K562 (cell line): ENCODE data around the gene CD79A. TPM values are rescaled to one million over a fixed set of nuclear protein-coding genes. Genes with fewer than 3 reads are reported as not detected.

Source experiments
- ATAC-seq: fragments of 200-7000 bp; cut with Tn5 transposase; 3 replicates; pipeline ENCODE4 v1.9.1; 2020; ENCODE audit warnings: moderate library complexity
- BruUV-seq: library from RNA; stranded (reverse); fragments of 400-500 nt; replicated peaks from 2 replicates; lab custom pipeline; 2021; lab: Mats Ljungman, UMichigan
- CTCF ChIA-PET: fragments of 300-600 bp; formaldehyde crosslinking; extraction: SDS; loops from one replicate; lab custom pipeline; 2021; ENCODE audit warnings: low intra/inter-chr PET ratio; lab: Yijun Ruan, JAX
- POLR2A ChIA-PET: fragments of 300-600, 350-650 bp; sonication (Branson Sonifier 250); formaldehyde crosslinking; extraction: SDS; loops from one replicate; lab custom pipeline; 2021; ENCODE audit warnings: antibody characterized with exemption, inconsistent platforms; lab: Yijun Ruan, JAX
- DNase-seq, 4 experiments: peaks; one replicate each; pipeline versions ENCODE4 v3.0.0 to v3.0.0-alpha.2; 2011 to 2018; ENCODE audit warnings: low spot score in 3 of 4, mixed read lengths in 3 of 4; ENCODE audit errors: extremely low read depth in 1 of 4
- FAIRE-seq: peaks from 2 replicates; lab custom pipeline; 2011; peaks lifted over from hg19 to GRCh38; lab: Jason Lieb, UNC
- H2AFZ ChIP-seq: 2 replicates; pipeline ENCODE4 v1.6.0; 2011; ENCODE audit warnings: low read depth, low read length, control low read depth, inconsistent platforms
- H3K27ac ChIP-seq: fragments of 200-600 bp; 3 replicates; pipeline ENCODE4 v1.8.0; 2011; ENCODE audit warnings: low read depth, mild to moderate bottlenecking, control low read depth, inconsistent platforms, low read length, moderate library complexity, mixed read lengths; ENCODE audit errors: extremely low read depth
- H3K27me3 ChIP-seq, 2 experiments: fragments of 300-600 bp in 1 of 2; 2 replicates in 1 of 2; 3 replicates in 1 of 2; pipeline versions ENCODE4 v1.6.0 to v1.8.0; 2011; ENCODE audit warnings: inconsistent platforms in 2 of 2, low read length in 2 of 2, mild to moderate bottlenecking in 1 of 2, mixed read lengths in 1 of 2, moderate library complexity in 1 of 2; ENCODE audit not compliant: control insufficient read depth in 2 of 2, insufficient read depth in 2 of 2
- H3K36me3 ChIP-seq: fragments of 300-600 bp; 3 replicates; pipeline ENCODE4 v1.8.0; 2011; ENCODE audit warnings: mild to moderate bottlenecking, low read length, inconsistent platforms; ENCODE audit not compliant: control insufficient read depth, insufficient read depth
- H3K4me1 ChIP-seq, 2 experiments: fragments of 200-600 bp in 1 of 2; replicated peaks in 1 of 2; 2 replicates in 1 of 2; 3 replicates in 1 of 2; pipeline versions ENCODE4 v1.5.1 to v1.8.0; 2011; ENCODE audit warnings: inconsistent platforms in 2 of 2, low read length in 2 of 2, mild to moderate bottlenecking in 1 of 2, mixed read lengths in 1 of 2, moderate library complexity in 1 of 2; ENCODE audit not compliant: control insufficient read depth in 2 of 2, insufficient read depth in 2 of 2
- H3K4me2 ChIP-seq: 2 replicates; pipeline ENCODE4 v1.6.1; 2011; ENCODE audit warnings: low read length, control low read depth, inconsistent platforms, mixed read lengths; ENCODE audit not compliant: insufficient read depth
- H3K4me3 ChIP-seq: fragments of 200-600 bp; sonication (generic), shearing (Covaris generic); 2 replicates; pipeline ENCODE4 v1.5.1; 2016; ENCODE audit warnings: control low read depth, inconsistent platforms
- H3K79me2 ChIP-seq: fragments of 200-600 bp; 3 replicates; pipeline ENCODE4 v1.8.0; 2011; ENCODE audit warnings: low read length, inconsistent platforms; ENCODE audit not compliant: control insufficient read depth, insufficient read depth
- H3K9ac ChIP-seq, 2 experiments: 2 replicates each; pipeline versions ENCODE4 v1.6.0 to v1.6.1; 2011; ENCODE audit warnings: low read depth in 2 of 2, low read length in 2 of 2, control low read depth in 1 of 2, inconsistent platforms in 1 of 2, mild to moderate bottlenecking in 1 of 2, mixed read lengths in 1 of 2; ENCODE audit not compliant: insufficient read depth in 1 of 2
- H3K9me1 ChIP-seq: one replicate; pipeline ENCODE4 v1.6.0; 2011; ENCODE audit warnings: inconsistent platforms, mild to moderate bottlenecking, low read length, moderate library complexity; ENCODE audit not compliant: control insufficient read depth, insufficient read depth
- H3K9me3 ChIP-seq: replicated peaks from 2 replicates; pipeline ENCODE4 v1.5.1; 2011; ENCODE audit warnings: low read depth, low read length, inconsistent platforms; ENCODE audit not compliant: control insufficient read depth, insufficient read depth
- H4K20me1 ChIP-seq: replicated peaks from 2 replicates; pipeline ENCODE4 v1.6.1; 2011; ENCODE audit warnings: low read length, inconsistent platforms, mixed read lengths; ENCODE audit not compliant: control insufficient read depth, insufficient read depth
- KLF1 ChIP-seq: fragments of 450-650 bp; IDR thresholded peaks from 2 replicates; pipeline ENCODE4 v1.6.1; 2016; ENCODE audit warnings: missing genetic modification characterization, missing compliant biosample characterization
- MAZ ChIP-seq, 2 experiments: fragments of 450-650 bp in 1 of 2; sonication (generic) in 1 of 2; formaldehyde crosslinking; IDR thresholded peaks in 1 of 2; conservative IDR thresholded peaks in 1 of 2; 2 replicates each; pipeline versions ENCODE4 v1.4.0 to v1.5.0; 2020; ENCODE audit warnings: mild to moderate bottlenecking in 1 of 2, missing genetic modification reagents in 1 of 2
- POU5F1 ChIP-seq: fragments of 150-350 bp; IDR thresholded peaks from 2 replicates; pipeline ENCODE4 v1.6.1; 2014; ENCODE audit warnings: borderline replicate concordance, low read length, low read depth, mild to moderate bottlenecking; ENCODE audit not compliant: partially characterized antibody
- PURB ChIP-seq: sonication (generic); formaldehyde crosslinking; IDR thresholded peaks from 2 replicates; pipeline ENCODE4 v1.9.0; 2021; ENCODE audit warnings: low read depth, mild to moderate bottlenecking, missing genetic modification reagents
- TCF3 ChIP-seq: sonication (generic); formaldehyde crosslinking; IDR thresholded peaks from 2 replicates; pipeline ENCODE4 v1.4.0; 2020; ENCODE audit warnings: mild to moderate bottlenecking, missing genetic modification reagents
- TSC22D4 ChIP-seq: fragments of 450-650 bp; IDR thresholded peaks from 2 replicates; pipeline ENCODE4 v1.6.1; 2016; ENCODE audit warnings: missing genetic modification characterization, missing biosample characterization, control low read depth
- ZBED1 ChIP-seq: IDR thresholded peaks from 2 replicates; pipeline ENCODE4 v1.6.1; 2014
- ZNF24 ChIP-seq: fragments of 450-650 bp; IDR thresholded peaks from 2 replicates; pipeline ENCODE4 v1.6.1; 2016
- ZNF644 ChIP-seq: fragments of 200-800 bp; sonication (Bioruptor generic); IDR thresholded peaks from 2 replicates; pipeline ENCODE4 v1.6.1; 2016; ENCODE audit warnings: low read depth, missing genetic modification characterization, missing compliant biosample characterization
- ZNF766 ChIP-seq: fragments of 200-800 bp; sonication (Bioruptor generic); conservative IDR thresholded peaks from 2 replicates; pipeline ENCODE4 v1.6.1; 2016; ENCODE audit warnings: missing genetic modification characterization, missing compliant biosample characterization
- WGBS: fragments of 100-300 bp; shearing (Covaris generic); methylation state at CpG from one replicate; pipeline ENCODE4 v1.1.6; 2016; ENCODE audit warnings: low coverage, mixed read lengths; ENCODE audit not compliant: insufficient coverage; ENCODE audit errors: missing lambda C conversion rate; 5-methylcytosine and 5-hydroxymethylcytosine counted together
- in situ Hi-C: fragments of 300-500 bp; cut with MboI; formaldehyde crosslinking; loops from 4 replicates; pipeline ENCODE4 v1.15.0; 2018; ENCODE audit warnings: inconsistent platforms, mixed read lengths
- intact Hi-C: fragments of 100-400 bp; cut with micrococcal nuclease; formaldehyde crosslinking; loops from 2 replicates; pipeline ENCODE4 v1.14.2; 2022
- polyA plus RNA-seq, 8 experiments: library from polyadenylated mRNA; depleted of rRNA in 4 of 8; stranded (reverse) in 5 of 8; unstranded in 3 of 8; fragments of >200 nt; fragmentation: Nextera tagmentation in 2 of 8; fragmentation: Illumina TruSeq in 1 of 8; extraction: Ambion mirVana in 2 of 8; extraction: Trizol in 1 of 8; gene quantifications; 2 replicates each; pipeline versions ENCODE4 v1.2.1 to v1.2.3, GENCODE V29; 2011 to 2014; ENCODE audit warnings: inconsistent platforms in 1 of 8, missing spikeins in 1 of 8
- total RNA-seq, 7 experiments: library from RNA; depleted of rRNA in 6 of 7; stranded (reverse); fragments of >200 nt in 6 of 7; fragmentation: Illumina TruSeq in 2 of 7; extraction: Trizol in 2 of 7; gene quantifications; 2 replicates each; pipeline versions ENCODE4 v1.2.1 to v1.2.3, GENCODE V29; 2011 to 2021; ENCODE audit warnings: low replicate concordance in 1 of 7
- TF ChIP-seq, protein P1 (sequence below): sonication (generic); formaldehyde crosslinking; IDR thresholded peaks from 2 replicates; pipeline ENCODE4 v1.8.1; 2023; ENCODE audit warnings: mild to moderate bottlenecking, missing genetic modification reagents
- TF ChIP-seq, protein P2 (sequence below): fragments of 450-650 bp; IDR thresholded peaks from 2 replicates; pipeline ENCODE4 v1.6.1; 2018; ENCODE audit not compliant: partially characterized antibody
- TF ChIP-seq, protein P3 (sequence below): fragments of 450-650 bp; IDR thresholded peaks from 2 replicates; pipeline ENCODE4 v1.6.1; 2016

CD79A gene
- total and polyA plus RNA-seq, 9 of the 15 experiments (the other 6 are each of a cell fraction or from before 2014, with no cell fraction given), result 0.04 to 0.72 (median 0.17) TPM; not detected in 3

DNA sequence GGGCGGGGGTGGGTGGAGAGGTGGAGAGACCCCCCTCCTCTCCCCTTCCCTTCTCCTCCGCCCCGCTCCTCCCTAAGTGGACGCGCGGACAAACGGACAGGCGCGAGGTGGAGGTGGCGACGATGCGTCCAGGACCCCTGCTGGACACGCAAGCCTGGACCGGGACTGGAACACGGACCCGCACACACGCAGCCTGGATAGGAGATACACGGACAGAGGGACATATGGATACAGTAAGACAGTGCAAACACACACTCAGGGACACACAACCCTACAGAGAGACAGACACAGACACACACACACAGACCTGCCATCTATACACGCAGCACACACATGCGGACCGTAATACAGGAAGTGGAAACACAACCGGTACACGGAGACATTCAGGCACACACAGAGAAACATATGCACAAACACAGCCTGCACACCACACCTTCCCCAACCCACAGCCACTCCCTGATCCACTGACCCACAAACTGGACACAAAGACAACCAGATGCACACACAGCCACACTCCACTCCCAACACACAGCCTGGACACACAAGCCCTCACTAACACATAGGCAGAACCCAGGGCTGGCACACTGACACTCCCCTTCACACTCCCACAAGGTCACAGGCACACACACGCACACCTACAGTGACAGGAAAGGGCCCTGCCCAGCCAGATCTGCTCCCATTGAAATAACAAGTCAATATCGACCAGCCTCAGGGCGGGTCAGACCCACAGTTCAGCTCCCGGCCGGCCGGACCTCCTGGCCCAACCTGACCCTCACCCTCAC, 51.9 kb downstream of the CD79A start:
- in situ Hi-C loops (no loop called here), intact Hi-C loops (no loop called here)
- Histone ChIP-seq H3K4me3 (peak overlapping the region; percentile 59), H3K9me3 (no peaks in the 10 kb centered on the region), H3K4me2 (peak overlapping the region; percentile 98), H3K27ac (peak overlapping the region; percentile 92), H3K9me1 (no peaks in the 10 kb centered on the region), H3K4me1 (peaks cover 30 to 58% of the 10 kb centered on the region in 2 experiments), H2AFZ (peak overlapping the region; percentile 92), H3K79me2 (peaks cover 8% of the 10 kb centered on the region; the same call in 2 of the 3 replicates), H3K36me3 (no peaks in the 10 kb centered on the region), H4K20me1 (no peaks in the 10 kb centered on the region), H3K27me3 (no peaks in the 10 kb centered on the region; a peak in 1 of 5 replicates), H3K9ac (peak overlapping the region; percentile 89 to 93)
- FAIRE-seq (peak; percentile 93), DNase-seq (peak; percentile 65 to 68 (median 66)), ATAC-seq (peak; percentile 62)
- WGBS, result 3% methylated on average over 26 of the region's 29 CpGs
- TSS peak; percentile 79 for BruUV-seq
- ChIA-PET POLR2A (interaction anchor here (0.7 to 1.9 kb wide), 3 partner anchors 8 to 25 kb away, joined by 3 to 6 read pairs (median 3); no protein-coding TSS in a partner anchor), CTCF (no interaction called here)
- TF ChIP-seq KLF1 (tag) (no peak), TSC22D4 (tag) (no peak), ZNF24 (0 out of 2 replicates have a peak, but pooled peaks have one; percentile 5), ZBED1 (no peak), TCF3 (CRISPR knock-in tag) (no peak), ZNF644 (no peak), ZNF766 (CRISPR knock-in tag) (0 out of 2 replicates have a peak, but pooled peaks have one; percentile 55), MAZ (CRISPR knock-in tag; conservative IDR thresholded peaks at IDR 0.05 in 1 of 2, IDR thresholded peaks at IDR 0.05 in 1 of 2) (no peak), POU5F1 (no peak), PURB (CRISPR knock-in tag) (no peak)
- TF ChIP-seq, protein P1, sequence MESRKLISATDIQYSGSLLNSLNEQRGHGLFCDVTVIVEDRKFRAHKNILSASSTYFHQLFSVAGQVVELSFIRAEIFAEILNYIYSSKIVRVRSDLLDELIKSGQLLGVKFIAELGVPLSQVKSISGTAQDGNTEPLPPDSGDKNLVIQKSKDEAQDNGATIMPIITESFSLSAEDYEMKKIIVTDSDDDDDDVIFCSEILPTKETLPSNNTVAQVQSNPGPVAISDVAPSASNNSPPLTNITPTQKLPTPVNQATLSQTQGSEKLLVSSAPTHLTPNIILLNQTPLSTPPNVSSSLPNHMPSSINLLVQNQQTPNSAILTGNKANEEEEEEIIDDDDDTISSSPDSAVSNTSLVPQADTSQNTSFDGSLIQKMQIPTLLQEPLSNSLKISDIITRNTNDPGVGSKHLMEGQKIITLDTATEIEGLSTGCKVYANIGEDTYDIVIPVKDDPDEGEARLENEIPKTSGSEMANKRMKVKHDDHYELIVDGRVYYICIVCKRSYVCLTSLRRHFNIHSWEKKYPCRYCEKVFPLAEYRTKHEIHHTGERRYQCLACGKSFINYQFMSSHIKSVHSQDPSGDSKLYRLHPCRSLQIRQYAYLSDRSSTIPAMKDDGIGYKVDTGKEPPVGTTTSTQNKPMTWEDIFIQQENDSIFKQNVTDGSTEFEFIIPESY, result 0 out of 2 replicates have a peak, but pooled peaks have one; percentile 28
- TF ChIP-seq, protein P2, sequence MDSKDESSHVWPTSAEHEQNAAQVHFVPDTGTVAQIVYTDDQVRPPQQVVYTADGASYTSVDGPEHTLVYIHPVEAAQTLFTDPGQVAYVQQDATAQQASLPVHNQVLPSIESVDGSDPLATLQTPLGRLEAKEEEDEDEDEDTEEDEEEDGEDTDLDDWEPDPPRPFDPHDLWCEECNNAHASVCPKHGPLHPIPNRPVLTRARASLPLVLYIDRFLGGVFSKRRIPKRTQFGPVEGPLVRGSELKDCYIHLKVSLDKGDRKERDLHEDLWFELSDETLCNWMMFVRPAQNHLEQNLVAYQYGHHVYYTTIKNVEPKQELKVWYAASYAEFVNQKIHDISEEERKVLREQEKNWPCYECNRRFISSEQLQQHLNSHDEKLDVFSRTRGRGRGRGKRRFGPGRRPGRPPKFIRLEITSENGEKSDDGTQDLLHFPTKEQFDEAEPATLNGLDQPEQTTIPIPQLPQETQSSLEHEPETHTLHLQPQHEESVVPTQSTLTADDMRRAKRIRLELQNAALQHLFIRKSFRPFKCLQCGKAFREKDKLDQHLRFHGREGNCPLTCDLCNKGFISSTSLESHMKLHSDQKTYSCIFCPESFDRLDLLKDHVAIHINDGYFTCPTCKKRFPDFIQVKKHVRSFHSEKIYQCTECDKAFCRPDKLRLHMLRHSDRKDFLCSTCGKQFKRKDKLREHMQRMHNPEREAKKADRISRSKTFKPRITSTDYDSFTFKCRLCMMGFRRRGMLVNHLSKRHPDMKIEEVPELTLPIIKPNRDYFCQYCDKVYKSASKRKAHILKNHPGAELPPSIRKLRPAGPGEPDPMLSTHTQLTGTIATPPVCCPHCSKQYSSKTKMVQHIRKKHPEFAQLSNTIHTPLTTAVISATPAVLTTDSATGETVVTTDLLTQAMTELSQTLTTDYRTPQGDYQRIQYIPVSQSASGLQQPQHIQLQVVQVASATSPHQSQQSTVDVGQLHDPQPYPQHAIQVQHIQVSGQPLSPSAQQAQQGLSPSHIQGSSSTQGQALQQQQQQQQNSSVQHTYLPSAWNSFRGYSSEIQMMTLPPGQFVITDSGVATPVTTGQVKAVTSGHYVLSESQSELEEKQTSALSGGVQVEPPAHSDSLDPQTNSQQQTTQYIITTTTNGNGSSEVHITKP, result no peak
- TF ChIP-seq, protein P3, sequence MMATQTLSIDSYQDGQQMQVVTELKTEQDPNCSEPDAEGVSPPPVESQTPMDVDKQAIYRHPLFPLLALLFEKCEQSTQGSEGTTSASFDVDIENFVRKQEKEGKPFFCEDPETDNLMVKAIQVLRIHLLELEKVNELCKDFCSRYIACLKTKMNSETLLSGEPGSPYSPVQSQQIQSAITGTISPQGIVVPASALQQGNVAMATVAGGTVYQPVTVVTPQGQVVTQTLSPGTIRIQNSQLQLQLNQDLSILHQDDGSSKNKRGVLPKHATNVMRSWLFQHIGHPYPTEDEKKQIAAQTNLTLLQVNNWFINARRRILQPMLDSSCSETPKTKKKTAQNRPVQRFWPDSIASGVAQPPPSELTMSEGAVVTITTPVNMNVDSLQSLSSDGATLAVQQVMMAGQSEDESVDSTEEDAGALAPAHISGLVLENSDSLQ, result peak; percentile 22; the same call in 1 of the 2 replicates
